Measurements from ENCODE around the gene KLHL5.

The KLHL5 gene

GRCh38 chr4:39024311-39024865 is 37.6 kb upstream of the KLHL5 start:
- TF ChIP-seq, protein P1, sequence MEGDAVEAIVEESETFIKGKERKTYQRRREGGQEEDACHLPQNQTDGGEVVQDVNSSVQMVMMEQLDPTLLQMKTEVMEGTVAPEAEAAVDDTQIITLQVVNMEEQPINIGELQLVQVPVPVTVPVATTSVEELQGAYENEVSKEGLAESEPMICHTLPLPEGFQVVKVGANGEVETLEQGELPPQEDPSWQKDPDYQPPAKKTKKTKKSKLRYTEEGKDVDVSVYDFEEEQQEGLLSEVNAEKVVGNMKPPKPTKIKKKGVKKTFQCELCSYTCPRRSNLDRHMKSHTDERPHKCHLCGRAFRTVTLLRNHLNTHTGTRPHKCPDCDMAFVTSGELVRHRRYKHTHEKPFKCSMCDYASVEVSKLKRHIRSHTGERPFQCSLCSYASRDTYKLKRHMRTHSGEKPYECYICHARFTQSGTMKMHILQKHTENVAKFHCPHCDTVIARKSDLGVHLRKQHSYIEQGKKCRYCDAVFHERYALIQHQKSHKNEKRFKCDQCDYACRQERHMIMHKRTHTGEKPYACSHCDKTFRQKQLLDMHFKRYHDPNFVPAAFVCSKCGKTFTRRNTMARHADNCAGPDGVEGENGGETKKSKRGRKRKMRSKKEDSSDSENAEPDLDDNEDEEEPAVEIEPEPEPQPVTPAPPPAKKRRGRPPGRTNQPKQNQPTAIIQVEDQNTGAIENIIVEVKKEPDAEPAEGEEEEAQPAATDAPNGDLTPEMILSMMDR (IDR thresholded peaks at IDR 0.05; ENCODE audit: low read depth, low read length) = no peak
- H3K4me3 ChIP-seq (ENCODE audit: low read depth, low read length) = no peak overlapping the region

GRCh38 chr4:39025552-39026085 is 36.4 kb upstream of the KLHL5 start:
- TF ChIP-seq, protein P1 (IDR thresholded peaks at IDR 0.05; ENCODE audit: low read depth, low read length) = no peak
- no peak overlapping the region for H3K4me3 ChIP-seq (ENCODE audit: low read depth, low read length)

DNA sequence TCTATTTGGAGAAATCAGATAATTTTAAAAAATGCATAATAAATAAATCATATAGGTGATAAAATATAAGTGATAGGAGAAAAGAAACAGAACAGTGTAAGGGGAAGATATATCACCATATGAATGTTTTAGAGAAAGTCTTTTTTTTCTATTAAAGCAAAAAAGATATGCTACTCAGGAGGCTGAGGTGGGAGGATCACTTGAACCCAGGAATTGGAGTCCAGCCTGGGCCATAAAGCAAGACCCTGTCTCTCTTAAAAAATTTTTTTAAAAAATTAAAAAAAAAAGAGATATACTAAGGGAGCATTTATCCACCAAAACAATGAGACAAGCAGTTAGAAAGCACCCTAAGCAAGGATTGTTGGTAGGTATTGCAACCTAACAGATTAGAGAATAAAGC is 35.9 kb upstream of the KLHL5 start:
- TF ChIP-seq, protein P1 (IDR thresholded peaks at IDR 0.05; ENCODE audit: low read depth, low read length) = no peak
- no peak overlapping the region for H3K4me3 ChIP-seq (ENCODE audit: low read depth, low read length)

DNA sequence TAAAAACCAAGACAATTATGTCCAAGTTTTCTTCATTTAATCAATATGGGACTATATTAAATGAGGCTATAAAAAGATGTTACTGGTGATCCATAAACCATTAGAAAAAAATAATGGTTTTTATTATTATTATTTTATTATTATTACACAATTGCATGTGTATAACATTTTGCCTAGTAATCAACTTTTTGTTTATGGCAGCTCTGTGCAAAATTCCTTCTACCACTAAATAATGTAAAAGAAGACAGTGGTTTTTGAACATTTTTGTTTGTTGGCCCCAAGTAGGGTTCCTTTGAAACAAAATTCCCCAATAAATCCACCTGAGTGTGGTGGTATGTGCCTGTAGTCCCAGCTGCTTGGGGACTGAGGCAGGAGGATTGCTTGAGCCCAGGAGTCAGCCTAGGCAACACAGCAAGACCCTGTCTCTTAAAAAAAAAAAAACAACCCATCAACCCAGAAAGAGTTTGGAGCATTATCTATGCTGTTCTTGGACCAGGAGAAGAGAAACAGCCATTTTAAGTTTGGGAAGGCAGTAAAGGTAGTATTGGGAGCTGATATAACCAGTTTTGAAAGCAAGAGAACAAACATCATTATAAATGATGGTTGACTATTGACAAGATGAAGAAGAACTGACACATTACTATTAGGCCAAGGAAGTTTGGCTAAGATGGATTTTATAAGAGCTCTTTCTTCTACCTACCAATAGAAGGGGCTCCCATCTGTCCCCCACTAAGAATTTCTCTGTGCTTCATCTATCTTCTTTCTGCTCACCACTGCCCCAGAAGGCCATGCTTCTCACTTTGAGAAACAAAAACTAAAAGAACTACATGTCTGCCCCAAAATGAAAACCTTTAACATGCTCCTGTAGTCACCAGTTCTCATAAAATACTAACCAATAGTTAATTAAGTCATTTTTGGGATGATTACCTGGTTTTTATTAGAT is 32.0 kb upstream of the KLHL5 start:
- 0 out of 2 replicates have a peak overlapping the region, but pooled peaks have one; percentile 5 for H3K4me3 ChIP-seq (ENCODE audit: low read depth, low read length)
- TF ChIP-seq, protein P1 (IDR thresholded peaks at IDR 0.05; ENCODE audit: low read depth, low read length) = no peak

DNA sequence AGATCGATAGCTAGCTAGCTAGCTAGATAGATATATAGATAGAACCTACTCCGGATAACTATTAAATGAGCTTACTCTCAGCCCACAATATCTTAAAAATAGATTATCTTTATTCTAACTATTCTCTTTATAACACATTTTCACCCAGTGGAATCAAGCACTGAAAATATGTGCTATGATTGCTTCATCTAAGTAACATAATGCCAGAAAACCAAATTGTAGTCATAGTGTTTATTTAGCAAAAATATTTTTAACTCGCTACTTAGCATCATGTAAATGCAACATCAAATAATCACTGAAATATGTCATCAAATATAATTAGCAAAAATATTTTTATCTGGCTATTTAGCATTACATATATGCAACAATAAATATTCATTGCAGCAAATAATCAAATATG is 31.3 kb upstream of the KLHL5 start:
- 0 out of 2 replicates have a peak overlapping the region, but pooled peaks have one; percentile 5 for H3K4me3 ChIP-seq (ENCODE audit: low read depth, low read length)
- TF ChIP-seq, protein P1 (IDR thresholded peaks at IDR 0.05; ENCODE audit: low read depth, low read length) = no peak

DNA sequence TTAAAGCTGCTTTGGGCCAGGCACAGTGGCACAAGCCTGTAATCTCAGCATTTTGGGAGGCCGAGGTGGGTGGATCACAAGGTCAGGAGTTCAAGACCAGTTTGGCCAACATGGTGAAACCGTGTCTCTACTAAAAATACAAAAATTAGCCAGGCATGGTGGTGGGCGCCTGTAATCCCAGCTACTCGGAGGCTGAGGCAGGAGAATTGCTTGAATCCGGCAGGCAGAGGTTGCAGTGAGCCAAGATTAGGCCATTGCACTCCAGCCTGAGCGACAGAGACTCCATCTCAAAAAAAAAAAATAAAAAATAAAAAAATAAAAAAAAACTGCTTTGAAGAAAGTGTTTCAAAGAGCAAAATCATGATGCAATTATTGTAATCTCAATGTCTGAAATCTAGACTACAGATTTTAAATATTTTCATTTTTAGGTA is 30.4 kb upstream of the KLHL5 start:
- H3K4me3 ChIP-seq (ENCODE audit: low read depth, low read length) = peak overlapping the region; percentile 22; the same call in 1 of the 2 replicates

DNA sequence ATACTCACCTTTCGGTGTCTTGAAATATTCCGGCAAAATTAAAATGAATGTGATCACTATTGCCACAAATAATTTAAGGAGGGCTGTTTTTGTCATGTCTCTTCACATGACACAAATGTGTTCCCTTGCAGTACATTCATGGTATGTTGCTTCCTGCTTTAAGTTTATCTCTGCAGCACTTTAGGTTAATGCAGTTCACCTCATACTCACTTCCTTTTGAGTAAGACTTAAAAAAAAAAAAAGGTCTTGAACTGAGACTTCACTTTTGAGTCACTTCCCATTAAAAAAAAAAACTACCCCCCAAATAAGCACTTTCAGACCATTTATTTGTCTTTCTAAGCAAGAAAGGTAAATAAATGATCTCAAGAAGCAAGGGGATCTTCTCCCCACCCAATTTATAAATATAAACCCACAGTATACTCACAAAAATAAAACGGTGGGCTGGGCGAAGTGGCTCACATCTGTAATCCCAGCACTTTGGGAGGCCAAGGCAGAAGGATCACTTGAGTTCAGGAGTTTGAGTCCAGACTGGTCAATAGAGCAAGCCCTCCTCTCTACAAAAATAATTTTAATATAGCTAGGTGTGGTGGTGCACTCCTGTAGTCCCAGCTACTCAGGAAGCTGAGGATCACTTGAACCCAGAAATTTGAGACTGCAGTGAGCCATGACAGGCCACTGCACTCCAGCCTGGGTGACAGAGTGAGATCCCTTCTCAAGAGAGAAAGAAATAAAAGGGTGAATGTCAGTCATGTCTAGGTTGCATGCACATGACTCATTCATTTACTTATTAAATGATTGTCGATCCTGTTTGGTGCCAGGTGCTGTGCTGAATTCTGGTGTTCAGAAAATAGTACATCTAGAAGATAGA is 29.6 kb upstream of the KLHL5 start, which contains the start of gene TMEM156:
TMEM156 (minus strand) TSS at position 192 of the 868 bp plus-strand sequence; CDS start at position 96, 96 bp downstream.
- H3K4me3 ChIP-seq (ENCODE audit: low read depth, low read length) = peak within 1 kb of the TSS; percentile 22

More for the DNA sequence above, 29.6 kb upstream of the KLHL5 start, which contains the start of gene TMEM156:
- TF ChIP-seq, protein P1 (IDR thresholded peaks at IDR 0.05; ENCODE audit: low read depth, low read length) = no peak

Measured in WI38 (cell line).